Keratinocyte (primary cell): Measurements from ENCODE around the gene CHCHD6. TPM values are rescaled to one million over a fixed set of nuclear protein-coding genes. Genes with fewer than 3 reads are reported as not detected.
A peak's percentile ranks its signal among the peaks of the same experiment; 100 is the strongest.

Experiments
- DNase-seq: peaks from one replicate; pipeline ENCODE4 v3.0.0-alpha.2; 2011; ENCODE audit warnings: low read depth, missing footprints, low spot score
- FAIRE-seq: peaks from 2 replicates; lab custom pipeline; 2011; peaks lifted over from hg19 to GRCh38; lab: Jason Lieb, UNC
- H2AFZ ChIP-seq: 2 replicates; pipeline ENCODE4 v1.6.0; 2012; ENCODE audit warnings: low read length, control low read depth, inconsistent platforms; ENCODE audit not compliant: control insufficient read depth
- H3K27ac ChIP-seq: 2 replicates; pipeline ENCODE4 v1.5.1; 2011; ENCODE audit warnings: low read length; ENCODE audit not compliant: control insufficient read depth, insufficient read depth
- H3K27me3 ChIP-seq: 3 replicates; pipeline ENCODE4 v1.6.0; 2011; ENCODE audit warnings: low read length; ENCODE audit not compliant: control insufficient read depth, insufficient read depth; ENCODE audit errors: extremely low read depth
- H3K36me3 ChIP-seq, 2 experiments: 2 replicates in 1 of 2; 3 replicates in 1 of 2; pipeline ENCODE4 v1.5.1; 2011; ENCODE audit warnings: low read length in 2 of 2, mild to moderate bottlenecking in 1 of 2; ENCODE audit not compliant: control insufficient read depth in 2 of 2, insufficient read depth in 2 of 2; ENCODE audit errors: extremely low read depth in 1 of 2
- H3K4me1 ChIP-seq: 3 replicates; pipeline ENCODE4 v1.5.1; 2011; ENCODE audit warnings: low read length; ENCODE audit not compliant: control insufficient read depth, insufficient read depth; ENCODE audit errors: extremely low read depth
- H3K4me2 ChIP-seq: 3 replicates; pipeline ENCODE4 v1.6.0; 2011; ENCODE audit warnings: low read depth, low read length; ENCODE audit not compliant: control insufficient read depth, insufficient read depth; ENCODE audit errors: extremely low read depth
- H3K4me3 ChIP-seq, 3 experiments: fragments of 200-600 bp in 1 of 3; sonication (generic) in 1 of 3; 2 replicates in 2 of 3; 3 replicates in 1 of 3; pipeline ENCODE4 v1.5.1; 2011 to 2016; ENCODE audit warnings: low read length in 3 of 3, mild to moderate bottlenecking in 3 of 3, control low read depth in 2 of 3, inconsistent platforms in 1 of 3, low read depth in 1 of 3, mixed read lengths in 1 of 3, mixed run types in 1 of 3, moderate library complexity in 1 of 3; ENCODE audit not compliant: control insufficient read depth in 2 of 3, insufficient read depth in 2 of 3; ENCODE audit errors: extremely low read depth in 1 of 3
- H3K79me2 ChIP-seq: 2 replicates; pipeline ENCODE4 v1.6.0; 2012; ENCODE audit warnings: low read length; ENCODE audit not compliant: control insufficient read depth, insufficient read depth
- H3K9ac ChIP-seq: 3 replicates; pipeline ENCODE4 v1.6.0; 2011; ENCODE audit warnings: low read length; ENCODE audit not compliant: control insufficient read depth, insufficient read depth; ENCODE audit errors: extremely low read depth
- H3K9me1 ChIP-seq: 3 replicates; pipeline ENCODE4 v1.6.0; 2011; ENCODE audit warnings: low read length; ENCODE audit not compliant: control insufficient read depth, insufficient read depth; ENCODE audit errors: extremely low read depth
- H3K9me3 ChIP-seq: 2 replicates; pipeline ENCODE4 v1.5.1; 2012; ENCODE audit warnings: low read depth, low read length; ENCODE audit not compliant: control insufficient read depth
- H4K20me1 ChIP-seq: 3 replicates; pipeline ENCODE4 v1.6.0; 2011; ENCODE audit warnings: low read length; ENCODE audit not compliant: control insufficient read depth, insufficient read depth; ENCODE audit errors: extremely low read depth
- CTCF ChIP-seq, 3 experiments: IDR thresholded peaks in 1 of 3; conservative IDR thresholded peaks in 1 of 3; optimal IDR thresholded peaks in 1 of 3; 2 replicates in 2 of 3; 3 replicates in 1 of 3; pipeline versions ENCODE3 to v1.5.1; 2011; ENCODE audit warnings: low read length in 3 of 3, mild to moderate bottlenecking in 3 of 3, moderate library complexity in 2 of 3, control low read depth in 1 of 3, inconsistent platforms in 1 of 3; ENCODE audit not compliant: insufficient read depth in 2 of 3; ENCODE audit errors: extremely low read depth in 1 of 3
- EZH2 ChIP-seq: IDR thresholded peaks from one replicate; pipeline ENCODE4 v1.6.1; 2012; ENCODE audit warnings: inconsistent platforms, mild to moderate bottlenecking, low read length, moderate library complexity
- dilution Hi-C: fragments of 300-500 bp; cut with MboI; formaldehyde crosslinking; loops from one replicate; pipeline ENCODE4 v1.7.0; 2020; ENCODE audit warnings: low sequenced_read_pairs; ENCODE audit not compliant: extremely low pct_ligation_motif_present
- polyA plus RNA-seq, 5 experiments: library from polyadenylated mRNA; depleted of rRNA in 3 of 5; stranded (reverse) in 3 of 5; stranded (forward) in 1 of 5; unstranded in 1 of 5; fragments of >200 nt; gene quantifications; 1 replicate in 1 of 5; 2 replicates in 3 of 5; 3 replicates in 1 of 5; pipeline versions ENCODE4 v1.2.1 to v1.2.3, GENCODE V29; 2011 to 2012; ENCODE audit warnings: missing spikeins in 2 of 5, low read depth in 1 of 5, low replicate concordance in 1 of 5

Gene CHCHD6
- polyA plus RNA-seq, 1 donor (not counting 4 experiments of a cell fraction or from before 2014, with no cell fraction given), result 21.7 TPM

GRCh38 chr3:126894475-126894874 lies 190.4 kb downstream of the CHCHD6 start:
- Histone ChIP-seq H3K27me3 (no peaks in the 10 kb centered on the region), H3K27ac (no peak overlapping the region), H3K9ac (no peak overlapping the region), H3K36me3 (no peaks in the 10 kb centered on the region), H3K4me1 (peaks cover 20% of the 10 kb centered on the region), H3K79me2 (no peaks in the 10 kb centered on the region), H3K9me3 (no peaks in the 10 kb centered on the region), H3K4me3 (no peak overlapping the region), H3K9me1 (peaks cover 2% of the 10 kb centered on the region), H3K4me2 (no peak overlapping the region), H2AFZ (no peak overlapping the region), H4K20me1 (no peaks in the 10 kb centered on the region)
- no peak for DNase-seq
- dilution Hi-C loops, result no loop called here
- TF ChIP-seq EZH2 (no peak), CTCF (optimal IDR thresholded peaks at IDR 0.05 in 1 of 3, IDR thresholded peaks at IDR 0.05 in 1 of 3, conservative IDR thresholded peaks at IDR 0.05 in 1 of 3; ENCODE audit: extremely low read depth in 1 of 3, insufficient read depth in 2 of 3, low read length in 3 of 3) (no peak)
- no peak for FAIRE-seq

DNA sequence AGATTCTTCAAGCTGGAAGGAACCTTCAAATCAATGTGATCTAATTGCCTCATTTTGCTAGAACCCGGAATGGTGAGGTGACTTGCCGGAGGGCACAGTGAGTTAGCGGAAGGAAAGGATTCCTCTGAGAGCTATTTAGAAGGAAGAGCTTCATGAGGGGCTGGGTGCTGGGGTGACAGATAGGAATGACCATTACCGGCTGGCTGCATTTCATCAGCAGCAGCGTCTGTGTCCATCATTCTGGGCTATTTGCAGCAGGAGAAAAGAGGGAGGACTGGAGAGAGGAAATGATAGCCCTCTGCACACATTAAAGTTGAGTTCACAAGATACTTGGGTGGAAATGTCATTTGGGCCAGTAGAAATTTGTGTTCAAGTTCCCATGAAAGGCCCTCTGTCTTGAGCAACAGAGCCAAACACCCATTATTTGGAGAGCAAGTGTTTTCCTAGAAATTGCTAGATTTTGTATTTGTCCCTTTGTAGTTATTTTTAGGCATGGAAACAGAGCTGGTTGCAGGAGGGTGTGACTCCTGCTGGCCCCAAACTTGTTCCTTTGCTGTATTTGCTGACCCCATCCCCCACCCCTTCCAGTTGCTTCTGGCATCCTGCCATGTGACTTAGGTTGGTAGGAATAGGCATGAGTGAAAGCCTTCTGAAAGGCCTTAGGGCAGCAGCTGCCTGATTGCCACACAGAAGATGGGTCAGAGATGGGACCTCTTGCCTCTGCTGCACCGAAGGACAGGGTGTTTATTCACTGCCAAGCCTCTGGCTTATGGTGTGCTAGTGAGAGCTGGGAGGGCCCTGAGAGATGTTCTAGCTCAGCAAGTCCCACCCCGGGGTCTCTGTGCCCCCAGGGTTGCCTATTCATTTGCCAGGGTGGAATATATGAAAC lies 191.4 kb downstream of the CHCHD6 start:
- Histone ChIP-seq H3K4me1 (peaks cover 20% of the 10 kb centered on the region), H3K27me3 (no peaks in the 10 kb centered on the region), H3K27ac (no peak overlapping the region), H3K9me3 (no peaks in the 10 kb centered on the region), H3K79me2 (no peaks in the 10 kb centered on the region), H4K20me1 (no peaks in the 10 kb centered on the region), H2AFZ (no peak overlapping the region), H3K4me2 (peak overlapping the region; percentile 3), H3K9ac (no peak overlapping the region), H3K9me1 (peaks cover 2% of the 10 kb centered on the region), H3K4me3 (no peak overlapping the region), H3K36me3 (no peaks in the 10 kb centered on the region)
- dilution Hi-C loops, result no loop called here
- DNase-seq, result no peak
- no peak for TF ChIP-seq EZH2
- FAIRE-seq, result peak; percentile 74
